Measurements from ENCODE around the gene DUOXA1. TPM values are rescaled to one million over a fixed set of nuclear protein-coding genes. Genes with fewer than 3 reads are reported as not detected.

The DUOXA1 gene
- total RNA-seq, 6 experiments from 2014 or later: not detected

DNA sequence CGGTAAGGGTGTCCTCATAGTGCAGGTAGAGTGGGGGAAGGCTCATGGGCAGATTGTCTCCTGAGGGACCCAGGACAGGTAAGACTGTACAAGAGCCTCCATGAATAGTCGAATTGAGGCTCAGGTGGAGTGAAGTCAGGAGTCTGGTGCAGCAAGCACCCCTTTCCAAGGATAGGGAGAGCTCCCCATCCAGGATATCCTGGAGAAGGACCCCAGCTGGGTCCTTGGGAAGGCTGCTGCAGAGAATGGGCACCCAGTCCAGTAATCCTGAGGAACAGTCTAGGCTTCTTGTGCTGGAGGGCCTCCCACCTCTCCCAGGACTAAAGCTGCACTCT is 15.0 kb downstream of the DUOXA1 start:
- WGBS (ENCODE audit: insufficient coverage, low coverage, low lambda C conversion rate, missing lambda C conversion rate): 23% methylated on average over 2 of the region's 2 CpGs
- DNase-seq (no peak), ATAC-seq (no peak)
- Histone ChIP-seq H3K9me3 (no peaks in the 10 kb centered on the region), H3K36me3 (no peaks in the 10 kb centered on the region), H3K4me3 (no peak overlapping the region), H3K27me3 (peaks cover 4 to 13% of the 10 kb centered on the region in 2 donors), H3K27ac (no peak overlapping the region), H3K4me1 (peaks cover 0 to 13% (median 2%) of the 10 kb centered on the region in 4 donors)
- TF ChIP-seq CTCF (IDR thresholded peaks at IDR 0.05): no peak
- intact Hi-C loops (cut with DNase I): loop anchor here (5.0 to 10.0 kb wide), 2 partner anchors 147 to 150 kb away; no protein-coding TSS in a partner anchor

DNA sequence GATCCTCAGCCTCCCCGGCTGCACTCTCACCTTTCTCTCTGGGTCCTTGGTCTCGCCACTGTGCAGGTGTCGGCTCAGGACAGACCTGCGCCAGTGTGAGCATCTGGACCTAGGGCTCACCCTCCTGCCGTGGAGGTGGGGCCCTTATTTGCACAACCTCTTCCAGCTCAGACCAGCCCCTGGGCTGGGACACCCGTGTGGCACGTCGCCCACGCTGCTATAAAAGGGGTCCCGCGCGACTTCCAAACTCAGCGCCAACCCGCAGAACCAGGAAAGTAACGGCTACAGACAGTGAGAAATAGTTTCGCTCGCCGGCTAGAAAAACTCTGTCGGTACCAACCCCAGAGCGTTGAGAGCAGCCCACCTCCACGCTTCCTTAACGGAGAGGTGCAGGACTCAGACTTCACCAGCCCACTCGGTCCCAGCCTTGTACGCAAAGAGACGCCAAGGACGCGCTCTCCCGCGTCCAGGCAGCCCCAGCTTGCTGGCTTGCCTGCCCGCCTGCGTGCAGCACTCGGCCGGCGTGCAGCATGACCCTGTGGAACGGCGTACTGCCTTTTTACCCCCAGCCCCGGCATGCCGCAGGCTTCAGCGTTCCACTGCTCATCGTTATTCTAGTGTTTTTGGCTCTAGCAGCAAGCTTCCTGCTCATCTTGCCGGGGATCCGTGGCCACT is 15.5 kb downstream of the DUOXA1 start, which contains the start of the genes DUOX2 and DUOXA2:
Gene DUOX2, minus strand, starts transcription at position 97 of the 675 bp plus-strand sequence. CDS start 761 bp downstream, outside the sequence.
Gene DUOXA2, plus strand, starts transcription at position 251 of the 675 bp plus-strand sequence. Its CDS starts 280 bp downstream, at position 531.
- H3K27me3 ChIP-seq: peaks cover 4 to 13% of the 10 kb centered on the region in 2 donors
- no peak for TF ChIP-seq POLR2A (IDR thresholded peaks at IDR 0.05)
- no peak for TF ChIP-seq CTCF (IDR thresholded peaks at IDR 0.05)
- peaks cover 0 to 13% (median 2%) of the 10 kb centered on the region in 4 donors for H3K4me1 ChIP-seq
- H3K4me3 ChIP-seq: no peak within 1 kb of the TSS
- no peak within 1 kb of the TSS for H3K27ac ChIP-seq
- ATAC-seq: peak in 3 of 4 donors; percentile 4 to 21 (median 7)
- intact Hi-C loops (cut with DNase I): loop anchor here in 1 of 2 donors (10.0 kb wide), 1 partner anchor 149 kb away; no protein-coding TSS in a partner anchor
- H3K9me3 ChIP-seq: no peaks in the 10 kb centered on the region
- H3K36me3 ChIP-seq: no peaks in the 10 kb centered on the region
- DNase-seq: no peak
- WGBS (ENCODE audit: insufficient coverage, low coverage, low lambda C conversion rate, missing lambda C conversion rate): 4% methylated on average over 24 of the region's 42 CpGs

DNA sequence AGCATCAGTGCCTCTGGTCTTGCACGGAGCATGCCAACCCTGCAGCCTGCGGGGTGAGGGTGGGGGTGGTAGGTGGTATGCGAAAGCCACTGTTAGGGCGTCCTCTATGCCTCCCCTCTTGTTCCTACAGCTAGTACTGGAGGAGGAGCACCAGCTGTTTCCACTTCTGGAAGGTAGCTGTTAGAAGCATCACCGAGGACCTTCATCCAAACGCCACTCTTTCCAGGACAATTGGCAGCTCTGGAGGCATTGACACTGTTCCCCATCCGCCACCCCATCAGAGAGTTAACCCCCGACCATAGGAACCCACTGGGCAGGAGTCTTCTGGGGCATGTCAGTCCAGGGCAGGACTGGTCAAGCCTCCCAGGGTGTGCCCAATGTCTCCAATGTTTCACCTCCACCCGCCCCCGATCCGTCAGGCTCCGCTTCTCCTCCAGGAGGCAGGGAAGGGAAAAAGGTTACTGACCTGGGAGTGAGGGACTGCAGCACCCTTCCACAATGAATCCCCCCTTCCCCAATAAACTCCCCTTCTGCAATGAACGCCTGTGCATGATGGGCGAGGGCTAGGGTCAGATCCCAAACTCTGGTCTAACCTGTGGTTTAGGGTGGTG is 16.2 kb downstream of the DUOXA1 start:
- intact Hi-C loops (cut with DNase I): loop anchor here in 1 of 2 donors (10.0 kb wide), 1 partner anchor 149 kb away; no protein-coding TSS in a partner anchor
- peaks cover 4 to 13% of the 10 kb centered on the region in 2 donors for H3K27me3 ChIP-seq

More for the DNA sequence above, 16.2 kb downstream of the DUOXA1 start:
- no peak overlapping the region for H3K4me3 ChIP-seq
- peaks cover 0 to 13% (median 2%) of the 10 kb centered on the region in 4 donors for H3K4me1 ChIP-seq
- DNase-seq: no peak
- H3K9me3 ChIP-seq: no peaks in the 10 kb centered on the region
- no peaks in the 10 kb centered on the region for H3K36me3 ChIP-seq
- no peak overlapping the region for H3K27ac ChIP-seq
- TF ChIP-seq CTCF (IDR thresholded peaks at IDR 0.05) (no peak), POLR2A (IDR thresholded peaks at IDR 0.05) (no peak)
- no peak for ATAC-seq
- WGBS (ENCODE audit: insufficient coverage, low coverage, low lambda C conversion rate, missing lambda C conversion rate): 14% methylated on average over 5 of the region's 14 CpGs
